Gastroesophageal sphincter (tissue), 3 donors: Measurements from ENCODE around the gene ASPG.

Experiments used
- CTCF ChIP-seq, 4 experiments: fragments of 200-600 bp in 2 of 4; fragments of 450-650 bp in 2 of 4; sonication (generic) in 1 of 4; IDR thresholded peaks; one replicate each; pipeline ENCODE4 v1.5.1; 2017 to 2019; ENCODE audit warnings: antibody characterized with exemption in 4 of 4, mild to moderate bottlenecking in 2 of 4, moderate library complexity in 2 of 4
- EP300 ChIP-seq: sonication (generic); formaldehyde crosslinking; IDR thresholded peaks from one replicate; pipeline ENCODE4 v1.6.1; 2017; ENCODE audit warnings: antibody characterized with exemption, mild to moderate bottlenecking
- POLR2AphosphoS5 ChIP-seq: sonication (generic); formaldehyde crosslinking; IDR thresholded peaks from one replicate; pipeline ENCODE4 v1.6.1; 2017; ENCODE audit warnings: antibody characterized with exemption

DNA sequence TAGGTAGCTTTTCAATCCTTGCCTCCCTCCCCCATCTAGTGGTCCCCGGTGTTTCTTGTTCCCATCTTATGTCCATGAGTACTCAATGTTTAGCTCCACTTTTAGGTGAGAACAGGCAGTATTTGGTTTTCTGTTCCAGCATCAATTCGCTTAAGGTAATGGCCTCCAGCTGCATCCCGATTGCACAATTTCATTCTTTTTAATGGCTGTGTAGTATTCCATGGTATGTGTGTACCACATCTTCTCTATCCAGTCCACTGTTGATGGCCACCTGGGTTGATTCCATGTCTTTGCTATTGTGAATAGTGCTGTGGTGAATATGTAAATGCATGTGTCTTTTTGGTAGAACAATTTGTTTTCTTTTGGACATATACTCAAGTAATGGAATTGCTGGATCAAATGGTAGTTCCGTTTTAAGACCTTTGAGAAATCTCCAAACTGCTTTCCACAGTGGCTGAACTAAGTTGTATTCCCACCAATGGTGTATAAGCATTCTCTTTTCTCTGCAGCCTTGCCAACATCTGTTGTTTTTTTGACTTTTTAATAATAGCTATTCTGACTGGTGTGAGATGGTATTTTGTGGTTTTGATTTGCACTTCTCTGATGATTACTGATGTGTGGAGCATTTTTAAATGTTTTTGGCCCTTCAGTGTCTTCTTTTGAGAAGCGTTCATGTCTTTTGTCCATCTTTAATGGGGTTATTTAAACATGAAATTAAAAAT lies 34.2 kb upstream of the ASPG start:
- TF ChIP-seq CTCF (IDR thresholded peaks at IDR 0.05) (no peak), POLR2AphosphoS5 (no peak), EP300 (no peak)
